HepG2 (cell line): ENCODE data around the gene FGD4. TPM values are rescaled to one million over a fixed set of nuclear protein-coding genes. Genes with fewer than 3 reads are reported as not detected.

Experiments
- ATAC-seq: fragments of 200-7000 bp; cut with Tn5 transposase; 3 replicates; pipeline ENCODE4 v1.9.1; 2020; ENCODE audit warnings: mild to moderate bottlenecking, moderate library complexity
- BruUV-seq: library from RNA; stranded (reverse); fragments of 400-500 nt; replicated peaks from 2 replicates; lab custom pipeline; 2021; lab: Mats Ljungman, UMichigan
- CTCF ChIA-PET: fragments of 300-600 bp; formaldehyde crosslinking; extraction: SDS; loops from one replicate; lab custom pipeline; 2021; ENCODE audit warnings: low total read pairs, inconsistent platforms, low intra/inter-chr PET ratio; lab: Yijun Ruan, JAX
- POLR2A ChIA-PET: fragments of 350-600 bp; sonication (Branson Sonifier 250); formaldehyde crosslinking; loops from one replicate; lab custom pipeline; 2020; ENCODE audit warnings: antibody characterized with exemption, inconsistent platforms; lab: Yijun Ruan, JAX
- DNase-seq: peaks from one replicate; pipeline ENCODE4 v3.0.0-alpha.2; 2015; ENCODE audit warnings: low spot score
- FAIRE-seq: peaks from 3 replicates; lab custom pipeline; 2011; peaks lifted over from hg19 to GRCh38; lab: Jason Lieb, UNC
- H2AFZ ChIP-seq: one replicate; pipeline ENCODE4 v1.6.1; 2011; ENCODE audit warnings: low read length, inconsistent platforms
- H3K27ac ChIP-seq: fragments of 300-600 bp; 3 replicates; pipeline ENCODE4 v1.8.0; 2011; ENCODE audit warnings: mixed run types, mild to moderate bottlenecking, mixed read lengths, low read length, inconsistent platforms; ENCODE audit not compliant: insufficient read depth; ENCODE audit errors: extremely low read length
- H3K27me3 ChIP-seq, 2 experiments: fragments of 200-600 bp in 1 of 2; 2 replicates in 1 of 2; 3 replicates in 1 of 2; pipeline versions ENCODE4 v1.6.0 to v1.8.0; 2011; ENCODE audit warnings: low read length in 2 of 2, mild to moderate bottlenecking in 2 of 2, moderate library complexity in 2 of 2, inconsistent platforms in 1 of 2; ENCODE audit not compliant: insufficient read depth in 2 of 2, control insufficient read depth in 1 of 2
- H3K36me3 ChIP-seq, 2 experiments: fragments of 200-600 bp in 1 of 2; replicated peaks in 1 of 2; 2 replicates in 1 of 2; 3 replicates in 1 of 2; pipeline versions ENCODE4 v1.5.1 to v1.8.0; 2011; ENCODE audit warnings: low read length in 2 of 2, inconsistent platforms in 1 of 2; ENCODE audit not compliant: insufficient read depth in 2 of 2, control insufficient read depth in 1 of 2
- H3K4me1 ChIP-seq: 2 replicates; pipeline ENCODE4 v1.5.1; 2012; ENCODE audit warnings: low read length, inconsistent platforms; ENCODE audit not compliant: insufficient read depth
- H3K4me2 ChIP-seq: 2 replicates; pipeline ENCODE4 v1.6.0; 2011; ENCODE audit warnings: low read depth, low read length, inconsistent platforms
- H3K4me3 ChIP-seq, 3 experiments: fragments of 200-600 bp in 1 of 3; sonication (generic), shearing (Covaris generic) in 1 of 3; replicated peaks in 1 of 3; 2 replicates each; pipeline ENCODE4 v1.5.1; 2011 to 2016; ENCODE audit warnings: low read length in 3 of 3, inconsistent platforms in 2 of 3, low read depth in 2 of 3, mild to moderate bottlenecking in 2 of 3, control low read depth in 1 of 3, mixed read lengths in 1 of 3; ENCODE audit not compliant: insufficient read depth in 1 of 3
- H3K79me2 ChIP-seq: one replicate; pipeline ENCODE4 v1.6.1; 2011; ENCODE audit warnings: low read length, inconsistent platforms; ENCODE audit not compliant: insufficient read depth
- H3K9ac ChIP-seq: 2 replicates; pipeline ENCODE4 v1.6.0; 2011; ENCODE audit warnings: mild to moderate bottlenecking, low read depth, low read length, inconsistent platforms; ENCODE audit not compliant: insufficient read depth
- H3K9me3 ChIP-seq: 2 replicates; pipeline ENCODE4 v1.5.1; 2012; ENCODE audit warnings: mild to moderate bottlenecking, low read length
- H4K20me1 ChIP-seq: 2 replicates; pipeline ENCODE4 v1.6.0; 2011; ENCODE audit warnings: inconsistent platforms, mild to moderate bottlenecking, low read length, moderate library complexity; ENCODE audit not compliant: insufficient read depth
- HNRNPLL ChIP-seq: fragments of 200-400 bp; formaldehyde crosslinking; IDR thresholded peaks from 2 replicates; pipeline ENCODE4 v1.6.1; 2017; ENCODE audit warnings: mild to moderate bottlenecking, low read depth, low read length; ENCODE audit not compliant: poor library complexity, severe bottlenecking
- HNRNPUL1 ChIP-seq: fragments of 200-400 bp; formaldehyde crosslinking; IDR thresholded peaks from 2 replicates; pipeline ENCODE4 v1.6.1; 2017; ENCODE audit warnings: low read depth, mild to moderate bottlenecking, low read length, moderate library complexity
- MLXIP ChIP-seq: sonication (generic); formaldehyde crosslinking; IDR thresholded peaks from 2 replicates; pipeline ENCODE4 v1.9.0; 2021; ENCODE audit warnings: missing genetic modification reagents, borderline replicate concordance
- YY1 ChIP-seq: IDR thresholded peaks from 2 replicates; pipeline ENCODE4 v1.6.1; 2011; ENCODE audit warnings: low read length, low read depth, moderate library complexity, mild to moderate bottlenecking; ENCODE audit not compliant: insufficient read depth, insufficient replicate concordance
- WGBS: methylation state at CpG from one replicate; pipeline ENCODE4 v1.1.6; 2017; ENCODE audit warnings: low lambda C conversion rate; 5-methylcytosine and 5-hydroxymethylcytosine counted together
- in situ Hi-C: cut with HindIII; loops from 2 replicates; pipeline ENCODE4 v1.10.0; 2017; ENCODE audit warnings: low pct_unique_long_range_greater_than_20kb; ENCODE audit not compliant: extremely low pct_ligation_motif_present
- intact Hi-C: fragments of 100-400 bp; cut with micrococcal nuclease; formaldehyde crosslinking; loops from one replicate; pipeline ENCODE4 v1.10.0; 2022; ENCODE audit not compliant: unreplicated experiment
- polyA plus RNA-seq, 8 experiments: library from polyadenylated mRNA; depleted of rRNA in 3 of 8; stranded (reverse) in 7 of 8; unstranded in 1 of 8; fragments of >200 nt; fragmentation: Illumina TruSeq in 4 of 8; extraction: Trizol in 4 of 8; gene quantifications; 2 replicates each; pipeline versions ENCODE4 v1.2.1 to v1.2.3, GENCODE V29; 2011 to 2016; ENCODE audit warnings: low read depth in 4 of 8, missing spikeins in 1 of 8, mixed read lengths in 1 of 8; ENCODE audit not compliant: insufficient read depth in 1 of 8
- total RNA-seq, 5 experiments: library from RNA; depleted of rRNA; stranded (reverse); fragments of >200 nt; fragmentation: Illumina TruSeq; extraction: Trizol; gene quantifications; 2 replicates each; pipeline ENCODE4 v1.2.3, GENCODE V29; 2016; ENCODE audit warnings: low read depth in 1 of 5

The FGD4 gene
- total and polyA plus RNA-seq, 2 of the 13 experiments (the other 11 are each of a cell fraction or from before 2014, with no cell fraction given), result 4.6 to 6.6 TPM

DNA sequence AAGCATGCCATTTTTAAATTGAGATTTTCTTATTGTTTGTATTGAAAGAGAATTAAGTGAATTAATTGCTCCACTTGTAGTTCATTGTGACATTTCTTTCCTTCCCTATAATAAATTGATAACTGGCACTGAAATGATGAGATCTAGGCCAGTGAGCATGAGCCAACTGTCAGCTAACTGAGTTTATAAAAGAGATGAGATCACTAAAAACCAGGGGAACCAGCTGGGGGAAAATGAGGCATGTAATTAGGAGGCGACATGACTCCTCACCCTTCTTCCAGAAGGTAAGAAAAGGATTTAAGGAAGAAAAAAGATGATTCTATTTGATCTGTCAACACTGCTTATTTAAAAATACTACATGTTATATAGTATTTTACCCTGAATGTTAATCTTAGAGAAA, 175.2 kb downstream of the FGD4 start:
- ATAC-seq (no peak), FAIRE-seq (no peak), DNase-seq (no peak)
- no peak for TF ChIP-seq YY1
- no peak for TF ChIP-seq HNRNPUL1
- no peak overlapping the region for H3K9ac ChIP-seq
- no peaks in the 10 kb centered on the region for H3K9me3 ChIP-seq
- in situ Hi-C loops (no loop called here), intact Hi-C loops (no loop called here)
- ChIA-PET POLR2A (no interaction called here), CTCF (no interaction called here)
- WGBS, result 94% methylated on average over 1 of the region's 1 CpG
- H4K20me1 ChIP-seq, result no peaks in the 10 kb centered on the region
- no peak overlapping the region for H2AFZ ChIP-seq
- H3K36me3 ChIP-seq, result peaks cover 6 to 29% of the 10 kb centered on the region in 2 experiments; a peak in 4 of 5 replicates
- no peak overlapping the region for H3K4me2 ChIP-seq
- no peaks in the 10 kb centered on the region for H3K4me1 ChIP-seq
- H3K4me3 ChIP-seq, result no peak overlapping the region
- H3K27me3 ChIP-seq, result no peaks in the 10 kb centered on the region
- no peak overlapping the region for H3K27ac ChIP-seq
- no peaks in the 10 kb centered on the region for H3K79me2 ChIP-seq
- BruUV-seq, result no TSS peak

- in situ Hi-C loops, result no loop called here
- H3K9ac ChIP-seq, result no peak overlapping the region
- WGBS, result 98% methylated on average over 2 of the region's 2 CpGs
- no peaks in the 10 kb centered on the region for H4K20me1 ChIP-seq
- no peaks in the 10 kb centered on the region for H3K79me2 ChIP-seq
- no peak for DNase-seq
- H3K36me3 ChIP-seq, result peaks cover 12 to 40% of the 10 kb centered on the region in 2 experiments; a peak in 4 of 5 replicates
- H3K4me1 ChIP-seq, result no peaks in the 10 kb centered on the region
- H3K4me2 ChIP-seq, result no peak overlapping the region
- H2AFZ ChIP-seq, result no peak overlapping the region
- H3K27ac ChIP-seq, result no peak overlapping the region
- ChIA-PET POLR2A (no interaction called here), CTCF (no interaction called here)
- H3K4me3 ChIP-seq, result no peak overlapping the region
- FAIRE-seq, result no peak
- TF ChIP-seq MLXIP (CRISPR knock-in tag) (no peak), HNRNPLL (no peak)
- no peaks in the 10 kb centered on the region for H3K27me3 ChIP-seq
- ATAC-seq, result no peak
- H3K9me3 ChIP-seq, result no peaks in the 10 kb centered on the region
- BruUV-seq, result no TSS peak
- intact Hi-C loops, result no loop called here
Observed at GRCh38 chr12:32577328-32577727, 178.0 kb downstream of the FGD4 start.
